ENCODE results near the gene VTN. TPM values are rescaled to one million over a fixed set of nuclear protein-coding genes. Genes with fewer than 3 reads are reported as not detected.

Gene VTN
- total RNA-seq, 2 donors from 2014 or later, result 0.14 to 57.8 TPM

- WGBS, result 2% methylated on average over 4 of the region's 4 CpGs
- TF ChIP-seq CTCF (IDR thresholded peaks at IDR 0.05) (no peak), POLR2A (IDR thresholded peaks at IDR 0.05) (no peak), POLR2AphosphoS5 (IDR thresholded peaks at IDR 0.05) (no peak)
- peaks cover 9 to 15% of the 10 kb centered on the region in 2 donors for H3K36me3 ChIP-seq
These were observed 12.3 kb downstream of the VTN start for GRCh38 chr17:28357901-28358197.

GRCh38 chr17:28357061-28357900, 12.8 kb downstream of the VTN start, which contains the start of gene POLDIP2:
POLDIP2 (minus strand) TSS chr17:28357527; CDS start chr17:28357448, 79 bp downstream.
- intact Hi-C loops (cut with DNase I), result loop anchor here (1.0 to 10.0 kb wide), 2 partner anchors 21 to 462 kb away; partner anchors contain the start of gene LYRM9
- under 1% methylated on average over 41 of the region's 80 CpGs for WGBS

More at GRCh38 chr17:28357901-28358197, 12.3 kb downstream of the VTN start:
- Histone ChIP-seq H3K27me3 (replicated peaks; ENCODE audit: insufficient read depth) (no peaks in the 10 kb centered on the region), H3K27ac (peak overlapping the region; percentile 82), H3K4me3 (peak overlapping the region; percentile 90 to 100), H3K9me3 (no peaks in the 10 kb centered on the region), H3K4me1 (replicated peaks) (peaks cover 5% of the 10 kb centered on the region)
- DNase-seq (ENCODE audit: low spot score), result no peak
- intact Hi-C loops (cut with DNase I), result loop anchor here (1.0 to 10.0 kb wide), 2 partner anchors 22 to 463 kb away; partner anchors contain the start of gene LYRM9

GRCh38 chr17:28350271-28350670, 19.8 kb downstream of the VTN start:
- TF ChIP-seq CTCF (IDR thresholded peaks at IDR 0.05), result no peak
- no peak for TF ChIP-seq POLR2AphosphoS5 (IDR thresholded peaks at IDR 0.05)
- no peak for TF ChIP-seq POLR2A (IDR thresholded peaks at IDR 0.05)
- intact Hi-C loops (cut with DNase I), result loop anchor here (10.0 kb wide), 1 partner anchor 455 kb away; the partner anchor contains the start of gene LYRM9
- H3K9me3 ChIP-seq, result no peaks in the 10 kb centered on the region
- no peak overlapping the region for H3K27ac ChIP-seq
- WGBS, result 92% methylated on average over 7 of the region's 7 CpGs
- no peaks in the 10 kb centered on the region for H3K4me1 ChIP-seq (replicated peaks)
- H3K4me3 ChIP-seq, result no peak overlapping the region
- no peak for DNase-seq (ENCODE audit: low spot score)
- no peaks in the 10 kb centered on the region for H3K27me3 ChIP-seq (replicated peaks; ENCODE audit: insufficient read depth)
- peaks cover 6 to 26% of the 10 kb centered on the region in 2 donors for H3K36me3 ChIP-seq

More at GRCh38 chr17:28357061-28357900, 12.8 kb downstream of the VTN start, which contains the start of gene POLDIP2:
- peak; percentile 93 for DNase-seq (ENCODE audit: low spot score)
- Histone ChIP-seq H3K36me3 (peaks cover 9 to 19% of the 10 kb centered on the region in 2 donors), H3K9me3 (no peaks in the 10 kb centered on the region), H3K27ac (peak within 1 kb of the TSS; percentile 82), H3K4me1 (replicated peaks) (peaks cover 5% of the 10 kb centered on the region), H3K27me3 (replicated peaks; ENCODE audit: insufficient read depth) (no peaks in the 10 kb centered on the region), H3K4me3 (peak within 1 kb of the TSS; percentile 90 to 100)
- TF ChIP-seq CTCF (IDR thresholded peaks at IDR 0.05) (peak in 3 of 4 experiments; percentile 11 to 48 (median 42)), POLR2A (IDR thresholded peaks at IDR 0.05) (peak; percentile 76), POLR2AphosphoS5 (IDR thresholded peaks at IDR 0.05) (peak; percentile 100)

GRCh38 chr17:28348979-28349378, 21.1 kb downstream of the VTN start:
- no peaks in the 10 kb centered on the region for H3K27me3 ChIP-seq (replicated peaks; ENCODE audit: insufficient read depth)
- no peaks in the 10 kb centered on the region for H3K4me1 ChIP-seq (replicated peaks)
- H3K36me3 ChIP-seq, result peaks cover 6 to 22% of the 10 kb centered on the region in 2 donors
- TF ChIP-seq CTCF (IDR thresholded peaks at IDR 0.05) (no peak), POLR2A (IDR thresholded peaks at IDR 0.05) (no peak), POLR2AphosphoS5 (IDR thresholded peaks at IDR 0.05) (no peak)
- H3K9me3 ChIP-seq, result no peaks in the 10 kb centered on the region
- 61% methylated on average over 3 of the region's 3 CpGs for WGBS
- no peak overlapping the region for H3K4me3 ChIP-seq
- H3K27ac ChIP-seq, result no peak overlapping the region
- DNase-seq (ENCODE audit: low spot score), result no peak
- intact Hi-C loops (cut with DNase I), result no loop called here

Data from prostate gland (tissue), 2 donors.